Measurements from ENCODE around the gene HIGD1C.

GRCh38 chr12:50936821-50937530, 15.4 kb upstream of the HIGD1C start:
- TF ChIP-seq CTCF (IDR thresholded peaks at IDR 0.05; ENCODE audit: insufficient read depth, low read length) (no peak), POLR2AphosphoS5 (IDR thresholded peaks at IDR 0.05; ENCODE audit: low read depth) (no peak), REST (IDR thresholded peaks at IDR 0.05; ENCODE audit: insufficient replicate concordance, low read depth) (no peak), GABPA (IDR thresholded peaks at IDR 0.05; ENCODE audit: low read depth) (no peak)
